ENCODE data around the gene CFAP97D2. TPM values are rescaled to one million over a fixed set of nuclear protein-coding genes. Genes with fewer than 3 reads are reported as not detected.

Gene CFAP97D2
- total and polyA plus RNA-seq, 10 donors, result 0.05 TPM; not detected in 9

- Histone ChIP-seq H3K27ac (peak overlapping the region in 2 of 8 donors; percentile 36 to 39), H3K4me1 (peaks cover 0 to 45% (median 19%) of the 10 kb centered on the region in 6 donors), H3K4me3 (no peak overlapping the region), H3K9me3 (no peaks in the 10 kb centered on the region), H3K27me3 (replicated peaks in 1 of 7) (peaks cover 0 to 29% (median 9%) of the 10 kb centered on the region in 7 donors), H3K36me3 (no peaks in the 10 kb centered on the region)
- WGBS, 5 donors, result 79 to 88% (median 82%) methylated on average over 8 of the region's 8 CpGs
- intact Hi-C loops (cut with DNase I; ENCODE audit: low total_unique reads), result loop anchor here (2.0 kb wide), 1 partner anchor 275 kb away; no protein-coding TSS in a partner anchor
- TF ChIP-seq CTCF (IDR thresholded peaks at IDR 0.05 in 8 of 11, conservative IDR thresholded peaks at IDR 0.05 in 3 of 11) (no peak), POLR2AphosphoS5 (IDR thresholded peaks at IDR 0.05) (no peak), POLR2A (IDR thresholded peaks at IDR 0.05) (no peak)
- no peak for DNase-seq
Observed at GRCh38 chr13:114225610-114226009, 46.6 kb downstream of the CFAP97D2 start.

GRCh38 chr13:114226088-114226487, 47.0 kb downstream of the CFAP97D2 start:
- intact Hi-C loops (cut with DNase I; ENCODE audit: low total_unique reads), result loop anchor here (2.0 kb wide), 1 partner anchor 275 kb away; no protein-coding TSS in a partner anchor

GRCh38 chr13:114226699-114227323, 47.8 kb downstream of the CFAP97D2 start:
- intact Hi-C loops (cut with DNase I; ENCODE audit: low total_unique reads), result loop anchor here (2.0 kb wide), 1 partner anchor 276 kb away; no protein-coding TSS in a partner anchor
- Histone ChIP-seq H3K4me1 (peaks cover 0 to 38% (median 19%) of the 10 kb centered on the region in 6 donors), H3K27ac (peak overlapping the region in 1 of 8 donors; percentile 39), H3K9me3 (no peaks in the 10 kb centered on the region), H3K36me3 (no peaks in the 10 kb centered on the region), H3K27me3 (replicated peaks in 1 of 7) (peaks cover 0 to 32% (median 9%) of the 10 kb centered on the region in 7 donors), H3K4me3 (no peak overlapping the region)
- peak; percentile 93 for DNase-seq
- TF ChIP-seq POLR2AphosphoS5 (IDR thresholded peaks at IDR 0.05), result peak; percentile 35 to 75 (median 57)
- TF ChIP-seq POLR2A (IDR thresholded peaks at IDR 0.05), result no peak
- peak; percentile 84 to 98 (median 93) for TF ChIP-seq CTCF (IDR thresholded peaks at IDR 0.05 in 8 of 11, conservative IDR thresholded peaks at IDR 0.05 in 3 of 11)
- WGBS, 5 donors, result 6 to 9% (median 7%) methylated on average over 19 of the region's 19 CpGs

More at GRCh38 chr13:114226088-114226487, 47.0 kb downstream of the CFAP97D2 start:
- Histone ChIP-seq H3K4me3 (no peak overlapping the region), H3K27me3 (replicated peaks in 1 of 7) (peaks cover 0 to 32% (median 9%) of the 10 kb centered on the region in 7 donors), H3K4me1 (peaks cover 0 to 45% (median 19%) of the 10 kb centered on the region in 6 donors), H3K27ac (peak overlapping the region in 2 of 8 donors; percentile 36 to 39), H3K9me3 (no peaks in the 10 kb centered on the region), H3K36me3 (no peaks in the 10 kb centered on the region)
- no peak for DNase-seq
- 83 to 91% (median 86%) methylated on average over 11 of the region's 11 CpGs for WGBS, 5 donors
- TF ChIP-seq POLR2A (IDR thresholded peaks at IDR 0.05) (no peak), CTCF (IDR thresholded peaks at IDR 0.05 in 8 of 11, conservative IDR thresholded peaks at IDR 0.05 in 3 of 11) (no peak), POLR2AphosphoS5 (IDR thresholded peaks at IDR 0.05) (no peak)

GRCh38 chr13:114227528-114227927, 48.5 kb downstream of the CFAP97D2 start:
- Histone ChIP-seq H3K4me1 (peaks cover 0 to 31% (median 13%) of the 10 kb centered on the region in 6 donors), H3K27ac (no peak overlapping the region), H3K4me3 (no peak overlapping the region), H3K9me3 (no peaks in the 10 kb centered on the region), H3K27me3 (replicated peaks in 1 of 7) (peaks cover 0 to 32% (median 9%) of the 10 kb centered on the region in 7 donors), H3K36me3 (no peaks in the 10 kb centered on the region)
- no peak for TF ChIP-seq POLR2A (IDR thresholded peaks at IDR 0.05)
- TF ChIP-seq CTCF (IDR thresholded peaks at IDR 0.05 in 8 of 11, conservative IDR thresholded peaks at IDR 0.05 in 3 of 11), result no peak
- TF ChIP-seq POLR2AphosphoS5 (IDR thresholded peaks at IDR 0.05), result no peak
- 78 to 93% (median 86%) methylated on average over 2 of the region's 2 CpGs for WGBS, 5 donors
- no peak for DNase-seq
- intact Hi-C loops (cut with DNase I; ENCODE audit: low total_unique reads), result loop anchor here (2.0 kb wide), 1 partner anchor 277 kb away; no protein-coding TSS in a partner anchor
